ENCODE measurements around the gene NUP160. TPM values are rescaled to one million over a fixed set of nuclear protein-coding genes. Genes with fewer than 3 reads are reported as not detected.
"Not testable (repeated sequence)": the region's sequence is repeated elsewhere in the genome, so short reads cannot be mapped to it uniquely, and the experiment has no call there.

The NUP160 gene
- total RNA-seq, 1 donor from 2014 or later: 88.2 TPM

GRCh38 chr11:47837292-47837691 lies 10.9 kb downstream of the NUP160 start:
- Histone ChIP-seq H3K4me1 (no peaks in the 10 kb centered on the region), H3K27ac (no peak overlapping the region), H2AFZ (replicated peaks) (no peak overlapping the region), H3K9ac (no peak overlapping the region), H3F3A (ENCODE audit: low read depth) (peaks cover 3% of the 10 kb centered on the region), H3K4me3 (no peak overlapping the region), H3K9me3 (ENCODE audit: low read depth) (no peaks in the 10 kb centered on the region), H3K27me3 (no peaks in the 10 kb centered on the region), H4K20me1 (ENCODE audit: low read depth) (peaks cover 19% of the 10 kb centered on the region), H3K36me3 (peaks cover 20% of the 10 kb centered on the region), H3K4me2 (no peak overlapping the region), H3K79me2 (ENCODE audit: low read depth) (peaks cover 27% of the 10 kb centered on the region)
- no peaks in the 10 kb centered on the region for H3K9me3 Mint-ChIP-seq
- no peak for TF ChIP-seq EZH2 (IDR thresholded peaks at IDR 0.05)
- TF ChIP-seq, protein P1, sequence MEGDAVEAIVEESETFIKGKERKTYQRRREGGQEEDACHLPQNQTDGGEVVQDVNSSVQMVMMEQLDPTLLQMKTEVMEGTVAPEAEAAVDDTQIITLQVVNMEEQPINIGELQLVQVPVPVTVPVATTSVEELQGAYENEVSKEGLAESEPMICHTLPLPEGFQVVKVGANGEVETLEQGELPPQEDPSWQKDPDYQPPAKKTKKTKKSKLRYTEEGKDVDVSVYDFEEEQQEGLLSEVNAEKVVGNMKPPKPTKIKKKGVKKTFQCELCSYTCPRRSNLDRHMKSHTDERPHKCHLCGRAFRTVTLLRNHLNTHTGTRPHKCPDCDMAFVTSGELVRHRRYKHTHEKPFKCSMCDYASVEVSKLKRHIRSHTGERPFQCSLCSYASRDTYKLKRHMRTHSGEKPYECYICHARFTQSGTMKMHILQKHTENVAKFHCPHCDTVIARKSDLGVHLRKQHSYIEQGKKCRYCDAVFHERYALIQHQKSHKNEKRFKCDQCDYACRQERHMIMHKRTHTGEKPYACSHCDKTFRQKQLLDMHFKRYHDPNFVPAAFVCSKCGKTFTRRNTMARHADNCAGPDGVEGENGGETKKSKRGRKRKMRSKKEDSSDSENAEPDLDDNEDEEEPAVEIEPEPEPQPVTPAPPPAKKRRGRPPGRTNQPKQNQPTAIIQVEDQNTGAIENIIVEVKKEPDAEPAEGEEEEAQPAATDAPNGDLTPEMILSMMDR (IDR thresholded peaks at IDR 0.05): no peak
- no peak for TF ChIP-seq EZH2phosphoT487 (IDR thresholded peaks at IDR 0.05)
- no peak overlapping the region for H3K4me3 Mint-ChIP-seq
- H3K27me3 Mint-ChIP-seq (ENCODE audit: insufficient read depth, low read depth): no peaks in the 10 kb centered on the region
- H3K4me1 Mint-ChIP-seq: no peaks in the 10 kb centered on the region
- no peak for DNase-seq (ENCODE audit: low spot score)
- H3K27ac Mint-ChIP-seq: no peak overlapping the region
- peaks cover 29% of the 10 kb centered on the region for H3K36me3 Mint-ChIP-seq

GRCh38 chr11:47830013-47830412 lies 18.1 kb downstream of the NUP160 start:
- H3K27ac Mint-ChIP-seq; H3K27me3 Mint-ChIP-seq (ENCODE audit: insufficient read depth, low read depth); H3K4me3 Mint-ChIP-seq; H3K4me1 ChIP-seq; H3K9ac ChIP-seq; H3K4me1 Mint-ChIP-seq; H3K27ac ChIP-seq; DNase-seq (ENCODE audit: low spot score); H3K27me3 ChIP-seq; H3K4me3 ChIP-seq; H2AFZ ChIP-seq (replicated peaks); H3K9me3 Mint-ChIP-seq; H3K9me3 ChIP-seq (ENCODE audit: low read depth); H3F3A ChIP-seq (ENCODE audit: low read depth); H3K4me2 ChIP-seq: not testable (repeated sequence)
- peaks cover 60% of the 10 kb centered on the region for H3K36me3 Mint-ChIP-seq
- peaks cover 36% of the 10 kb centered on the region for H4K20me1 ChIP-seq (ENCODE audit: low read depth)
- H3K36me3 ChIP-seq: peaks cover 16% of the 10 kb centered on the region
- peaks cover 86% of the 10 kb centered on the region for H3K79me2 ChIP-seq (ENCODE audit: low read depth)

DNA sequence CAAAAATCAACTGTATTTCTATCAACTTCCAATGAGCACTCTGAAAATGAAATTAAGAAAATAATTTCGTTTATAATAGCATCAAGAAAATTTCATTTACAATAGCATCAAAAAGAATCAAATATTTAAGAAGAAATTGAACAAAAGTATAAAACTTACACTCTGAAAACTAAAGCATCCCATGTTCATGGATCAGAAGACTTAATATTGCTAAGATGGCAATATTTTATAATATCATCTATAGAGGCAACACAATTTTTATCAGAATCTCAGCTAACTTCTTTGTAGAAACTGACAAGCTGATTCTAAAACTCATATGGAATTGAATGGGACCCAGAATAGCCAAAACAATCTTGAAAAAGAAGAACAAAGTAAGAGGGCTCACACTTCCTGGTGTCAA lies 19.9 kb downstream of the NUP160 start:
- no peak overlapping the region for H2AFZ ChIP-seq (replicated peaks)
- H3K4me3 ChIP-seq: no peak overlapping the region
- no peak overlapping the region for H3K27ac ChIP-seq
- Mint-ChIP-seq H3K27me3 (ENCODE audit: insufficient read depth, low read depth) (no peaks in the 10 kb centered on the region), H3K9me3 (no peaks in the 10 kb centered on the region), H3K4me1 (no peaks in the 10 kb centered on the region), H3K36me3 (peaks cover 54% of the 10 kb centered on the region), H3K4me3 (no peak overlapping the region), H3K27ac (no peak overlapping the region)
- H3K27me3 ChIP-seq: no peaks in the 10 kb centered on the region
- H3K4me1 ChIP-seq: no peaks in the 10 kb centered on the region
- H3K9ac ChIP-seq: no peak overlapping the region
- H3K79me2 ChIP-seq (ENCODE audit: low read depth): peaks cover 97% of the 10 kb centered on the region
- peaks cover 33% of the 10 kb centered on the region for H4K20me1 ChIP-seq (ENCODE audit: low read depth)
- no peaks in the 10 kb centered on the region for H3F3A ChIP-seq (ENCODE audit: low read depth)
- H3K9me3 ChIP-seq (ENCODE audit: low read depth): no peaks in the 10 kb centered on the region
- no peak for TF ChIP-seq EZH2phosphoT487 (IDR thresholded peaks at IDR 0.05)
- no peak for DNase-seq (ENCODE audit: low spot score)
- H3K36me3 ChIP-seq: peaks cover 9% of the 10 kb centered on the region
- no peak overlapping the region for H3K4me2 ChIP-seq

DNA sequence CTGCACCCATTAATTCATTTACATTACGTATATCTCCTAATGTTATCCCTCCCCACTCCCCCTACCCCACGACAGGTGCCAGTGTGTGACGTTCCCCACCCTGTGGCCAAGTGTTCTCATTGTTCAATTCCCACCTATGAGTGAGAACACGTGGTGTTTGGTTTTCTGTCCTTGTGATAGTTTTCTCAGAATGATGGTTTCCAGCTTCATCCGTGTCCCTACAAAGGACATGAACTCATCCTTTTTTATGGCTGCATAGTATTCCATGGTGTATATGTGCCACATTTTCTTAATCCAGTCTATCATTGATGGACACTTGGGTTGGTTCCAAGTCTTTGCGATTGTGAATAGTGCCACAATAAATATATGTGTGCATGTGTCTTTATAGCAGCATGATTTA lies 25.5 kb downstream of the NUP160 start:
- H3K4me1 ChIP-seq; DNase-seq (ENCODE audit: low spot score); H3K9me3 Mint-ChIP-seq; H3K27me3 ChIP-seq; H3K4me3 Mint-ChIP-seq; H3K27me3 Mint-ChIP-seq (ENCODE audit: insufficient read depth, low read depth); H3K9me3 ChIP-seq (ENCODE audit: low read depth); H2AFZ ChIP-seq (replicated peaks); H3K27ac Mint-ChIP-seq; H3K4me2 ChIP-seq; H3K4me3 ChIP-seq; H3F3A ChIP-seq (ENCODE audit: low read depth); H3K9ac ChIP-seq; H3K27ac ChIP-seq; H4K20me1 ChIP-seq (ENCODE audit: low read depth); H3K4me1 Mint-ChIP-seq: not testable (repeated sequence)
- Histone ChIP-seq H3K79me2 (ENCODE audit: low read depth) (peaks cover 48% of the 10 kb centered on the region), H3K36me3 (peaks cover 10% of the 10 kb centered on the region)
- H3K36me3 Mint-ChIP-seq: peaks cover 43% of the 10 kb centered on the region

- H3K4me1 ChIP-seq: no peaks in the 10 kb centered on the region
- DNase-seq (ENCODE audit: low spot score): no peak
- no peaks in the 10 kb centered on the region for H3K9me3 ChIP-seq (ENCODE audit: low read depth)
- no peaks in the 10 kb centered on the region for H3F3A ChIP-seq (ENCODE audit: low read depth)
- Mint-ChIP-seq H3K4me3 (no peak overlapping the region), H3K9me3 (no peaks in the 10 kb centered on the region), H3K27ac (no peak overlapping the region), H3K36me3 (peaks cover 38% of the 10 kb centered on the region), H3K4me1 (no peaks in the 10 kb centered on the region), H3K27me3 (ENCODE audit: insufficient read depth, low read depth) (no peaks in the 10 kb centered on the region)
- TF ChIP-seq EZH2 (IDR thresholded peaks at IDR 0.05) (no peak), EZH2phosphoT487 (IDR thresholded peaks at IDR 0.05) (no peak)
- TF ChIP-seq, protein P1 (IDR thresholded peaks at IDR 0.05): no peak
- H3K4me3 ChIP-seq: no peak overlapping the region
- H3K79me2 ChIP-seq (ENCODE audit: low read depth): peaks cover 18% of the 10 kb centered on the region
- no peak overlapping the region for H3K9ac ChIP-seq
- no peaks in the 10 kb centered on the region for H4K20me1 ChIP-seq (ENCODE audit: low read depth)
- H3K4me2 ChIP-seq: no peak overlapping the region
- H2AFZ ChIP-seq (replicated peaks): no peak overlapping the region
- no peaks in the 10 kb centered on the region for H3K27me3 ChIP-seq
- H3K27ac ChIP-seq: no peak overlapping the region
- H3K36me3 ChIP-seq: peaks cover 22% of the 10 kb centered on the region
Measured at GRCh38 chr11:47819743-47820142, 28.4 kb downstream of the NUP160 start.
